Naive thymus-derived CD4-positive, alpha-beta T cell (primary cell): ENCODE measurements around the gene CETP. TPM values are rescaled to one million over a fixed set of nuclear protein-coding genes. Genes with fewer than 3 reads are reported as not detected.
A peak's percentile ranks its signal among the peaks of the same experiment; 100 is the strongest.

Experiments
- ATAC-seq: fragments of 150-1000 bp; cut with Tn5 transposase; 2 replicates; pipeline ENCODE4 v1.10.0; 2021; ENCODE audit warnings: mild to moderate bottlenecking, moderate library complexity
- CTCF ChIA-PET: fragments of 350-600 bp; sonication (Branson Sonifier 250); formaldehyde crosslinking; loops from one replicate; lab custom pipeline; 2021; ENCODE audit warnings: antibody characterized with exemption; lab: Charles Lee
- POLR2A ChIA-PET: fragments of 350-600 bp; sonication (Branson Sonifier 250); formaldehyde crosslinking; loops from one replicate; lab custom pipeline; 2021; ENCODE audit warnings: antibody characterized with exemption, inconsistent platforms; lab: Charles Lee
- DNase-seq, 9 donors: peaks; one replicate each; pipeline versions ENCODE4 v3.0.0 to v3.0.0-alpha.2; 2020 to 2022; ENCODE audit warnings: mixed read lengths in 1 of 9
- H3K27ac ChIP-seq: one replicate; pipeline ENCODE4 v1.7.0; 2013; ENCODE audit warnings: mild to moderate bottlenecking, low read depth, low read length, moderate library complexity
- H3K27me3 ChIP-seq, 2 donors: one replicate each; pipeline ENCODE4 v1.7.0; 2013; ENCODE audit warnings: low read length in 2 of 2, mild to moderate bottlenecking in 2 of 2, moderate library complexity in 2 of 2; ENCODE audit not compliant: control insufficient read depth in 2 of 2, insufficient read depth in 2 of 2
- H3K36me3 ChIP-seq, 3 experiments: 1 replicate in 2 of 3; 2 replicates in 1 of 3; pipeline ENCODE4 v1.7.0; 2013; ENCODE audit warnings: low read length in 3 of 3, mild to moderate bottlenecking in 3 of 3, moderate library complexity in 1 of 3; ENCODE audit not compliant: insufficient read depth in 3 of 3, control insufficient read depth in 2 of 3
- H3K4me1 ChIP-seq, 2 donors: one replicate each; pipeline ENCODE4 v1.7.0; 2013; ENCODE audit warnings: low read length in 2 of 2, mild to moderate bottlenecking in 2 of 2, moderate library complexity in 1 of 2; ENCODE audit not compliant: control insufficient read depth in 2 of 2, insufficient read depth in 2 of 2
- H3K4me3 ChIP-seq: 2 replicates; pipeline ENCODE4 v1.7.0; 2013; ENCODE audit warnings: mild to moderate bottlenecking, low read length
- H3K9me3 ChIP-seq, 3 experiments: 1 replicate in 2 of 3; 2 replicates in 1 of 3; pipeline ENCODE4 v1.7.0; 2013; ENCODE audit warnings: low read length in 3 of 3; ENCODE audit not compliant: control insufficient read depth in 2 of 3
- H3K27ac Mint-ChIP-seq, 9 donors: one replicate each; pipeline ENCODE4 v1.8.0; 2020 to 2022; ENCODE audit warnings: mixed read lengths in 9 of 9, mild to moderate bottlenecking in 8 of 9, moderate library complexity in 5 of 9, inconsistent platforms in 2 of 9
- H3K27me3 Mint-ChIP-seq, 5 donors: one replicate each; pipeline ENCODE4 v1.8.0; 2021 to 2022; ENCODE audit warnings: mixed read lengths in 5 of 5, mild to moderate bottlenecking in 1 of 5
- H3K36me3 Mint-ChIP-seq, 5 donors: one replicate each; pipeline ENCODE4 v1.8.0; 2020 to 2022; ENCODE audit warnings: mixed read lengths in 5 of 5, mild to moderate bottlenecking in 3 of 5, inconsistent platforms in 1 of 5
- H3K4me1 Mint-ChIP-seq, 7 donors: one replicate each; pipeline ENCODE4 v1.8.0; 2020 to 2022; ENCODE audit warnings: mixed read lengths in 7 of 7, mild to moderate bottlenecking in 3 of 7, inconsistent platforms in 1 of 7
- H3K4me3 Mint-ChIP-seq, 10 donors: one replicate each; pipeline ENCODE4 v1.8.0; 2020 to 2022; ENCODE audit warnings: mild to moderate bottlenecking in 10 of 10, mixed read lengths in 10 of 10, moderate library complexity in 6 of 10, inconsistent platforms in 2 of 10
- H3K9me3 Mint-ChIP-seq, 11 donors: one replicate each; pipeline ENCODE4 v1.8.0; 2020 to 2022; ENCODE audit warnings: mixed read lengths in 11 of 11, mild to moderate bottlenecking in 4 of 11, inconsistent platforms in 1 of 11, moderate library complexity in 1 of 11
- intact Hi-C, 2 donors: fragments of 100-400 bp; cut with micrococcal nuclease; formaldehyde crosslinking; loops; one replicate each; pipeline ENCODE4 v1.15.1; 2023
- polyA plus RNA-seq, 2 donors: library from polyadenylated mRNA; unstranded; fragments of 300-500 nt; fragmentation: Illumina TruSeq; gene quantifications; one replicate each; pipeline ENCODE4 v1.2.3, GENCODE V29; 2021
- total RNA-seq, 6 experiments: library from RNA in 5 of 6; stranded (reverse) in 5 of 6; gene quantifications; 1 replicate in 5 of 6; 2 replicates in 1 of 6; pipeline ENCODE4 v1.2.3 and lab custom pipeline; 2021 to 2026

Gene CETP
- total and polyA plus RNA-seq, 7 experiments from 2014 or later, result 0.17 to 0.25 TPM; not detected in 5

DNA sequence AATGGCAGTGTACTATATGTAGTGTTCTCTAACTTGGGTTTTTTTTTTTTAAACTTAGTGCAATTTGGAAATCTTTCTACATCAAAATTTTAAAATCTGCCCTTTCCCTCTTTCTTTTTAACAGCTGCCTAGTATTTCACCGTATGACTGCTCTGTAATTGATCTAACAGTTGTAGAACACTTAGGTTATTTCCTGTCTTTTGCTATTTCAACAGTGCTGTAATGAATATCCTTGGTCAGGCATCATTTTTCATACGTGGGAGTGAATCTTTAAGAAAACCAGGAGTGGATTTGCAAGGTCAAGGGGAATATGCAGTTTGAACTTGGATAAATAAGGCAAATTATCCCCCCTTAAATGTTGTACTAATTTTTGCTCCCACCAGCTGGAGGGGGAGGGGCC, 31.5 kb downstream of the CETP start:
- peak overlapping the region; percentile 62 to 98 (median 84) for H3K4me3 Mint-ChIP-seq
- Histone ChIP-seq H3K27ac (peak overlapping the region; percentile 77), H3K4me1 (peaks cover 47 to 56% of the 10 kb centered on the region in 2 donors), H3K27me3 (no peaks in the 10 kb centered on the region), H3K9me3 (no peaks in the 10 kb centered on the region), H3K36me3 (peaks cover 0 to 9% (median 0%) of the 10 kb centered on the region in 3 experiments), H3K4me3 (peak overlapping the region; percentile 19)
- H3K4me1 Mint-ChIP-seq, result peaks cover 64 to 87% (median 71%) of the 10 kb centered on the region in 7 donors
- H3K9me3 Mint-ChIP-seq, result no peaks in the 10 kb centered on the region
- peak overlapping the region; percentile 80 to 96 (median 88) for H3K27ac Mint-ChIP-seq
- POLR2A ChIA-PET, result interaction anchor here (0.6 to 12.9 kb wide), 5 partner anchors 8 to 47 kb away, joined by 3 to 182 read pairs (median 7); partner anchors contain the start of gene NLRC5
- no peaks in the 10 kb centered on the region for H3K27me3 Mint-ChIP-seq
- DNase-seq (no peak), ATAC-seq (no peak)
- CTCF ChIA-PET, result interaction anchor here (1.1 kb wide), 1 partner anchor 48 kb away, joined by 3 read pairs; no protein-coding TSS in a partner anchor
- H3K36me3 Mint-ChIP-seq, result peaks cover 4 to 68% (median 33%) of the 10 kb centered on the region in 5 donors
- intact Hi-C loops, result no loop called here

- POLR2A ChIA-PET, result interaction anchor here (1.7 to 12.9 kb wide), 4 partner anchors 9 to 47 kb away, joined by 10 to 182 read pairs (median 65); partner anchors contain the start of gene NLRC5
- Mint-ChIP-seq H3K36me3 (peaks cover 4 to 66% (median 36%) of the 10 kb centered on the region in 5 donors), H3K9me3 (no peaks in the 10 kb centered on the region), H3K4me3 (peak overlapping the region; percentile 36 to 98 (median 84)), H3K27ac (peak overlapping the region; percentile 80 to 96 (median 88)), H3K27me3 (no peaks in the 10 kb centered on the region), H3K4me1 (peaks cover 66 to 90% (median 80%) of the 10 kb centered on the region in 7 donors)
- Histone ChIP-seq H3K36me3 (peaks cover 0 to 15% (median 0%) of the 10 kb centered on the region in 3 experiments), H3K27ac (peak overlapping the region; percentile 77), H3K4me1 (peaks cover 54 to 62% of the 10 kb centered on the region in 2 donors), H3K4me3 (peak overlapping the region; percentile 19), H3K27me3 (no peaks in the 10 kb centered on the region), H3K9me3 (no peaks in the 10 kb centered on the region)
- DNase-seq, result no peak
- no peak for ATAC-seq
- CTCF ChIA-PET, result interaction anchor here (1.0 kb wide), 1 partner anchor 15 kb away, joined by 3 read pairs; no protein-coding TSS in a partner anchor
- intact Hi-C loops, result no loop called here
Observed at GRCh38 chr16:56994311-56994710, 32.6 kb downstream of the CETP start.

DNA sequence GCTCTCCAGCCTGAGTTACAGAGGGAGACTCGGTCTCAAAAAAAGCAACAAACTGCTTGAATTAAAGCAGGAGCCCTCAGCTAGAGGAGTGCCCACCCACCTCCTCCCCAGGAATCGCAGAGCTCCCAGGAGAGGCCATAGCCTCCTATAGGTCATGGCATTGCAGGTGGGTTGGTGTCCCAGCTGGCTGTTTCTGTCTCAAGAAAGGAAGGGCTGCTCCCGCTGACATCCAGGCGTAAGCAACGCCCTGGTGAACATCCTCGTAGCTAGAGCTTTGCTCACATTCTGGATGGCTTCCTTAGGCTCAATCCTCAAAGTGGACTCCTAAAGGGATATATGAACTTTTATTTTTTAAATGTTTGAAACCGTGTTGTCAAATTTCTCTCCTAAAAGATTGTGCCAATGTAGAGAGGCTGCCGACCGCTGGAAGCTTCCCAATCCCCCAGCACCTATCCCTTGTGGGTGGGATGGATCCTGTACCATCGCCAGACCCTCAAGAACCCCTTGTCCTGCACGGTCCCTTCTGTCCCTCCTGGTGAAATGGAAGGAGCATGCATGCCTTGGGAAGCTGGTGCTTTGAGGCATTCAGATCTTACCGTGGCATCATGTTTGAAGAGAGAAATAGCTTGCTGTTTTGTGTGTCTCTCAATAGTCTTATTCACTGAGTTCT, 33.5 kb downstream of the CETP start:
- H3K27me3 Mint-ChIP-seq, result no peaks in the 10 kb centered on the region
- Histone ChIP-seq H3K4me1 (peaks cover 63 to 72% of the 10 kb centered on the region in 2 donors), H3K9me3 (no peaks in the 10 kb centered on the region), H3K4me3 (peak overlapping the region; percentile 11), H3K27ac (peak overlapping the region; percentile 77), H3K27me3 (no peaks in the 10 kb centered on the region), H3K36me3 (peaks cover 0 to 9% (median 0%) of the 10 kb centered on the region in 3 experiments)
- H3K4me1 Mint-ChIP-seq, result peaks cover 70 to 99% (median 86%) of the 10 kb centered on the region in 7 donors
- ATAC-seq (no peak), DNase-seq (no peak)
- H3K4me3 Mint-ChIP-seq, result peak overlapping the region; percentile 33 to 98 (median 82)
- H3K36me3 Mint-ChIP-seq, result peaks cover 4 to 60% (median 32%) of the 10 kb centered on the region in 5 donors
- intact Hi-C loops, result no loop called here
- POLR2A ChIA-PET, result interaction anchor here (0.7 to 12.9 kb wide), 9 partner anchors 9 to 340 kb away, joined by 3 to 182 read pairs (median 5); partner anchors contain the start of genes HERPUD1 and NLRC5
- CTCF ChIA-PET, result interaction anchor here (0.9 kb wide), 1 partner anchor 31 kb away, joined by 3 read pairs; no protein-coding TSS in a partner anchor
- no peaks in the 10 kb centered on the region for H3K9me3 Mint-ChIP-seq
- H3K27ac Mint-ChIP-seq, result peak overlapping the region; percentile 80 to 96 (median 88)

GRCh38 chr16:56997264-56997663, 35.5 kb downstream of the CETP start:
- POLR2A ChIA-PET, result interaction anchor here (1.9 to 12.9 kb wide), 4 partner anchors 12 to 66 kb away, joined by 5 to 182 read pairs (median 65); partner anchors contain the start of genes HERPUD1 and NLRC5
- peak overlapping the region; percentile 24 to 93 (median 86) for H3K27ac Mint-ChIP-seq
- no peaks in the 10 kb centered on the region for H3K9me3 Mint-ChIP-seq
- CTCF ChIA-PET, result no interaction called here
- H3K4me3 ChIP-seq, result no peak overlapping the region
- peaks cover 0 to 9% (median 0%) of the 10 kb centered on the region in 3 experiments for H3K36me3 ChIP-seq
- peaks cover 74 to 83% of the 10 kb centered on the region in 2 donors for H3K4me1 ChIP-seq
- H3K4me3 Mint-ChIP-seq, result peak overlapping the region in 9 of 10 donors; percentile 4 to 98 (median 56)
- peaks cover 72 to 100% (median 90%) of the 10 kb centered on the region in 7 donors for H3K4me1 Mint-ChIP-seq
- H3K27ac ChIP-seq, result peak overlapping the region; percentile 77
- intact Hi-C loops, result no loop called here
- DNase-seq (no peak), ATAC-seq (no peak)
- no peaks in the 10 kb centered on the region for H3K27me3 ChIP-seq
- peaks cover 4 to 52% (median 25%) of the 10 kb centered on the region in 5 donors for H3K36me3 Mint-ChIP-seq
- H3K9me3 ChIP-seq, result no peaks in the 10 kb centered on the region
- H3K27me3 Mint-ChIP-seq, result no peaks in the 10 kb centered on the region

DNA sequence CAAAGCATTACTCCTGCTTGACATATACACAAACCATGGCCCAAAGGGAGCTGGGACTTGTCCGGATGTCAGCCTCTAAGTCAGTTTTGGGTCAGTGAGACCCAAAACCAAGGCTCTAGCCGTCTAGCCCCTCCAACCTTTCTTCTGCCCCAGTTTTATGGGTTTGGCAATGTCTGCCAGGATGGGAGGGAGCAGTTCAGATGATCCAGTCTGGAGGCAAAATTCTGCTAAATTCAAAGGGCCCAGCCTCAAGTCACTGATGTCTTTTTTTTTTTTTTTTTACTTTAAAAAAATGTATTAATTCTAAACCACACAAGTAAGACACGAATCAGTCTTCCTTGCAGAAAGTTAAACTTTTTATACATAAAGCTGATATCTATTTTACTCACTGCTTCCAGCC, 36.2 kb downstream of the CETP start:
- intact Hi-C loops, result loop anchor here in 1 of 2 donors (2.0 kb wide), 1 partner anchor 17 kb away; no protein-coding TSS in a partner anchor
- no peak for DNase-seq
- Histone ChIP-seq H3K27me3 (no peaks in the 10 kb centered on the region), H3K9me3 (no peaks in the 10 kb centered on the region), H3K4me3 (no peak overlapping the region), H3K4me1 (peaks cover 74 to 83% of the 10 kb centered on the region in 2 donors), H3K27ac (peak overlapping the region; percentile 77), H3K36me3 (peaks cover 0 to 9% (median 0%) of the 10 kb centered on the region in 3 experiments)
- Mint-ChIP-seq H3K9me3 (no peaks in the 10 kb centered on the region), H3K4me3 (peak overlapping the region; percentile 4 to 98 (median 61)), H3K27me3 (no peaks in the 10 kb centered on the region), H3K4me1 (peaks cover 77 to 99% (median 92%) of the 10 kb centered on the region in 7 donors), H3K27ac (peak overlapping the region; percentile 49 to 93 (median 88)), H3K36me3 (peaks cover 4 to 51% (median 23%) of the 10 kb centered on the region in 5 donors)
- POLR2A ChIA-PET, result interaction anchor here (0.6 to 12.9 kb wide), 4 partner anchors 12 to 96 kb away, joined by 4 to 182 read pairs (median 65); partner anchors contain the start of gene NLRC5
- ATAC-seq, result no peak
- CTCF ChIA-PET, result interaction anchor here (0.7 kb wide), 1 partner anchor 137 kb away, joined by 3 read pairs; no protein-coding TSS in a partner anchor

DNA sequence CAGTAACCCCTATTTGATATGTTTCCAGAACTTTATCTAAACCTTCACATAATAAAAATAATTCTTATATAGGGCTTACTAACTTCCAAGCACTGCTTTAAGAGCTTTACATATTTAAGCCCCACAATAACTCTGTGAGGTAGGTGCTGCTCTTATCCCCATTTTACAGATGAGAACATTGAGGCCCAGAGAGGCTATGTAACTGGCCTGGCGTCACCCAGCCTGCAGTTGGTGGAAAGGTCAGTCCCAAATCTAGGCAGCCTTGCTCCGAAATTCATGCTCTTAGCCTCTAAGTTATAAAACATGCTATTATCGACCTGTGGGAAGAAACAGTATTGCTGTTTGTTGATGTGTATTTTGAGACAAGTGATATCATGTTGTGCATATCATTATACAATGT, 36.6 kb downstream of the CETP start:
- Histone ChIP-seq H3K9me3 (no peaks in the 10 kb centered on the region), H3K36me3 (peaks cover 0 to 13% (median 0%) of the 10 kb centered on the region in 3 experiments), H3K4me3 (no peak overlapping the region), H3K27me3 (no peaks in the 10 kb centered on the region), H3K27ac (peak overlapping the region; percentile 77), H3K4me1 (peaks cover 74 to 80% of the 10 kb centered on the region in 2 donors)
- ATAC-seq (no peak), DNase-seq (no peak)
- Mint-ChIP-seq H3K36me3 (peaks cover under 1 to 47% (median 19%) of the 10 kb centered on the region in 5 donors), H3K9me3 (no peaks in the 10 kb centered on the region), H3K4me1 (peaks cover 76 to 99% (median 89%) of the 10 kb centered on the region in 7 donors), H3K27ac (peak overlapping the region; percentile 74 to 93 (median 91)), H3K27me3 (no peaks in the 10 kb centered on the region), H3K4me3 (peak overlapping the region in 9 of 10 donors; percentile 27 to 98 (median 73))
- CTCF ChIA-PET, result interaction anchor here (0.7 to 1.7 kb wide), 3 partner anchors 9 to 137 kb away, joined by 3 to 4 read pairs (median 3); no protein-coding TSS in a partner anchor
- POLR2A ChIA-PET, result interaction anchor here (0.6 to 12.9 kb wide), 4 partner anchors 13 to 95 kb away, joined by 4 to 182 read pairs (median 65); partner anchors contain the start of gene NLRC5
- intact Hi-C loops, result loop anchor here in 1 of 2 donors (2.0 kb wide), 1 partner anchor 16 kb away; no protein-coding TSS in a partner anchor
